GM18868 (cell line): ENCODE results near the gene ST7.
"Not testable (repeated sequence)": the region's sequence is repeated elsewhere in the genome, so short reads cannot be mapped to it uniquely, and the experiment has no call there.

Experiments
- ATAC-seq: cut with Tn5 transposase; IDR thresholded peaks from one replicate; pipeline ENCODE4 v1.9.1; 2021; ENCODE audit warnings: mild to moderate bottlenecking, moderate library complexity; ENCODE audit not compliant: unreplicated experiment

ST7 gene

GRCh38 chr7:116953372-116953905 is at the start of gene ST7:
TSS of gene ST7 (plus strand) at chr7:116953501. CDS start at chr7:116953541, 40 bp downstream.
- ATAC-seq, result peak; percentile 30

- ATAC-seq, result no peak
Measured at GRCh38 chr7:116906391-116906790, 46.9 kb upstream of the ST7 start.

- ATAC-seq, result no peak
Measured at GRCh38 chr7:116910383-116910782, 42.9 kb upstream of the ST7 start.

DNA sequence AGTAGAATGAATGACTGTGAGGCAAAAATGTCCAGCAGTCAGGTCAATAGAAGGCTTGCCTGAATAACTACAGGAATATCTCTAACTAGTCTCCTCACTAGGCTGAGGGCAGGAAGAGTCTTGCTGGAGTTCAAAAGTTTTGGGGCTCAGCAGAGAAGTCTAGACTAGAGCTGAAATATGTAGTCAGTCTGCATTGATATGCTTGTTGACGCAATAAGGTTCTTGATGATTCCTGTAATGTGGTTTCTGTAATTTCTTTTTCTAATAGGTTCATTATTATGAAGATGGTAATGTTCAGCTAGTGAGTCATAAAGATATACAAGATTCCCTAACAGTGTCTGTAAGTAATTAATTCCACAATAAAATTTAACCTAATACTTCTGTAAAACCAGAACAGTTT is 41.5 kb upstream of the ST7 start:
- no peak for ATAC-seq

- no peak for ATAC-seq
Measured at GRCh38 chr7:116912269-116912909, 40.9 kb upstream of the ST7 start.

DNA sequence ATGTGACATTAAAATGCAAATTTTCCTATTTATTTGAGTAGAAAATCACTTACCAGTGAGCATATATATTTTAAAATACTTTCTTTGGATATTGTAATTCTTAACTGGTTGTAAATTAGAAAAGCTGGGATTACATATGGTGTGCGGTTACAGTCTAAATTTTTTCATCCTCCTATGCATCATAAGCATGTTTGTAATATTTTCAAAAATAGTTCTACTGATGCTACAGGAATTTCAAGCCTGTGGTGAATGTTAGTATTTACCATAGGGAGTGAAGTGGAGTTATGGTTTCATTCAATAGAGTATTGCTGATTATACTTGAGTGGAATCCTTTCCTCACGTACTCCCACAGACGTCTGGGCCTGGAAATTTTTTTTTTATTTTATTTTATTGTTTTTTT is 34.6 kb upstream of the ST7 start:
- ATAC-seq, result no peak

GRCh38 chr7:116920359-116920758 is 32.9 kb upstream of the ST7 start:
- ATAC-seq, result no peak

- no peak for ATAC-seq
Measured at GRCh38 chr7:116922545-116922944, 30.8 kb upstream of the ST7 start.

GRCh38 chr7:116924741-116925140 is 28.6 kb upstream of the ST7 start:
- ATAC-seq, result no peak

DNA sequence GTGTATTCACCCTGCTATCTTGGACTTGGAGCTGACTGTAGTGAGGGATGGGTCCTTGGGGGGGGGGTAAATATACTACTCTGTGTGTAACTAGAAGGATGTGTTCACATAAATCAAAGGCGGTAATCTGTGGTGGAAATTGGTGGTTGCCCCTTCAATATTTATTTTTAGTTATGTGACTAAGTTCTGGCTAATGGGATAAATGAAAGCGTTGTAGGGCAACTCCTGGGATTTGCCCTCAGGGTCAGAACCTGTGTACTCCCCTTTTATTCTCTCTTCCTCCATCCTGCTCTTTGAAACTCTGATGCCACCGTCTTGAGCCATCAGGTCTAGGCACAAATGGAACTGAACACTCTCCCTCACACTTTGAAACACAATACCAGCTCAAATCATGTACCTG is 24.3 kb upstream of the ST7 start:
- ATAC-seq, result no peak

- peak; percentile 87 for ATAC-seq
Measured at GRCh38 chr7:116929914-116930913, 23.1 kb upstream of the ST7 start.

GRCh38 chr7:116932566-116932965 is 20.7 kb upstream of the ST7 start:
- ATAC-seq, result no peak

GRCh38 chr7:116933465-116933864 is 19.8 kb upstream of the ST7 start:
- ATAC-seq, result no peak

DNA sequence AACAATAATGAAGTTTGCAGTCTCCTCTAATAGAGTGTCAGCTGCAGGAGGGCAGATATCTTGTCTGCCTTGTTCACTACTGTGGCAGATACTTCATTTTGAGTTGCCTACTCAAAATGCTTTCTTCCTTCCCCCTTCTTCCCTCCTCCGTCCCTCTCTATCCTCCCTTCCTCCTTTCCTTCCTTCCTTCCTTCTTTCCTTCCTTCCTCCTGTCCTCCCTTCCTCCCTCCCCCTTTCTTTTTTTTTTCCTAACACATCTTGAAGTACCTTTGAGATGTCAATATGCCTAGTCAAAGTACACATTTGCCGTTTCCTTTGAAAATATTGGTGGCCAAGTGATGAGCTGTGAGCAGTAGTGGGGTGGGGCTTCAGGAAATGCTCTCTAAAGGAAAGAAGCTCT is 18.7 kb upstream of the ST7 start:
- ATAC-seq, result no peak

DNA sequence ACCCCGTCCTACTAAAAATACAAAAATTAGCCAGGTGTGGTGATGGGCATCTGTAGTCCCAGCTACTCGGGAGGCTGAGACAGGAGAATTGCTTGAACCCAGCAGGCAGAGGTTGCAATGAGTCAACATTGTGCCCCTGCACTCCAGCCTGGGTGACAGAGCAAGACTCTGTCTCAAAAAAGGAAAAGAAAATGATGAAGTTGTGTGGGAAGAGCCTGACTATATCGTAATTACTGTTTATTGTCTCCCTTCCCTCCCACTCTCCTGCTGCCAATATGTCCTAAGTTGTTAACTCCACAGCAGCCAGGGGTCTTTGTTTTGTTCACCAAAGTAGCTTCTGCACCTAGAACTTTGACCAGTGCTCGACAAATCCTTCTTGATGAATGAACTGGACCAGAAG is 16.5 kb upstream of the ST7 start:
- ATAC-seq, result not testable (repeated sequence)

GRCh38 chr7:116938678-116939077 is 14.6 kb upstream of the ST7 start:
- ATAC-seq, result no peak

DNA sequence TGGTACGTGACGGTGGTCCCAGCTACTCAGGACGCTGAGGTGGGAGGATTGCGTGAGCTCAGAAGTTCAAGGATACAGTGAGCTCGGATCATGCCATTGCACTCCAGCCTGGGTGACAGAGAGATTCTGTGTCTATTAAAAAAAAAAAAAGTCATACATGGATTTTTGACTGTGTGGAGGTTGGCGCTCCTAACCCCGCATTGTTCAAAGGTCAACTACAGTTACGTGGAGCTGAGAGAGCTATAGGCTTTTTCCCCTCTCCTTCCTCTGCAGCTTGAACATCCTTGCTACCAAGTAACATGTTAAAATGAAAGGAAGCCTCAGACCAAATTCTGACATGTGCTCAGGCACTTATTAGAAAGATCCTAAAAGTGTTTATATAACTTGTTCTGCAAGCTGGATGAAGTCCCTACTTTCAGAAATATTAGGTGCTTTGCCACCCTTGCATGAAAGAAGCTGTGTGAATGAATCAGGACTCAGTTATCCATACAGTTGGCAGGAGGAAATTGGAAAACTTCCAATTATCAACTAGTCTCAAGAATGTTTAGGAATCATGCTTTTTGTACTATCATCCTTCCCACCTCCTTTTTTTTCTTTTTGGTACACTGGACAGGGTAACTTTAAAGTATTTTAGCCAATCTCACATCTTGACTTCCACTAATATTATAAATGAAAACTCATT is 12.5 kb upstream of the ST7 start:
- ATAC-seq, result no peak

- no peak for ATAC-seq
Measured at GRCh38 chr7:116942504-116942903, 10.8 kb upstream of the ST7 start.

GRCh38 chr7:116948934-116949333 is 4.4 kb upstream of the ST7 start:
- ATAC-seq, result no peak

DNA sequence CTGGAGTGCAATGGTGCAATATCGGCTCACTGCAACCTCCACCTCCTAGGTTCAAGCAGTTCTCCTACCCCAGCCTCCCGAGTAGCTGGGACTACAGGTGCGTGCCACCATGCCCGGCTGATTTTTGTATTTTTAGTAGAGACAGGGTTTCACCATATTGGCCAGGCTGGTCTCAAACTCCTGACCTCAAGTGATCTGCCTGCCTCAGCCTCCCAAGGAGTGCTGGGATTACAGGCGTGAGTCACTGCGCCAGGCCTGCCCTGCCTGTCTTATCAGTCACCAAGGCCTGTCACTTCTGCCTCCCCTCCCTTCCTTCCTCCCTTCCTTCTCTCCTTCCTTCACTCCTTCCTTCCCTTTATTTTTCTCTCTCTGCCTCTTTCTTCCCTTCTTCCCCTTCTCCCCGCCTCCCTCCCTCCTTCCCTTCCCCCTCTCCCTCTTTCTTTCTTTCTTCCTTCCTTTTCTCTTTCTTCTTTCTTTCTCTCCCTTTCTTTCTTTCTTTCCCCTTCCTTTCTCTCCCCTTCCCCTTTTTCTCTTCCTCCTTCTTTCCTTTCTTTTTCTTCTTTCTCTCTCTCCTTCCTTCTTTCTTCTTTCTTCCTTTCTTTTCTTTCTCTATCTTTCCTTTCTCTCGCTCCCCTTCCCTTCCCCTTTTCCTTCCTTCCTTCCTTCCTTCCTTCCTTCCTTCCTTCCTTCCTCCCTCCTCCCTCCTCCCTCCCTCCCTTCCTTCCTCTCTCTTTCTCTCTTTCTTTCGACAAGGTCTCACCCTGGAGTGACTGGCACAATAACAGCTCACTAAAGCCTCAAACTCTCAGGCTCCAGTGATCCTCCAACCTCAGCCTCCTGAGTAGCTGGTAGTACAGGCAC is 3.1 kb upstream of the ST7 start:
- ATAC-seq, result no peak
